SK-N-SH treated with all-trans-retinoic acid at 6 μM for 48 hours (cell line): ENCODE results near the gene CWC15.

Source experiments
- ATAC-seq: fragments of 200-7000 bp; cut with Tn5 transposase; 3 replicates; pipeline ENCODE4 v1.9.1; 2020; ENCODE audit warnings: mild to moderate bottlenecking, moderate library complexity
- ARNTL ChIP-seq: fragments of 450-650 bp; formaldehyde crosslinking; IDR thresholded peaks from 2 replicates; pipeline ENCODE4 v1.5.0; 2020; ENCODE audit warnings: low read depth, mild to moderate bottlenecking, moderate library complexity, borderline replicate concordance
- CREB5 ChIP-seq: fragments of 250-450 bp; sonication (Bioruptor Pico); IDR thresholded peaks from 2 replicates; pipeline ENCODE4 v1.5.1; 2020; ENCODE audit warnings: low read depth, mild to moderate bottlenecking, moderate library complexity
- CSRNP3 ChIP-seq: fragments of 250-450 bp; sonication (Bioruptor Pico); IDR thresholded peaks from 2 replicates; pipeline ENCODE4 v1.5.1; 2021; ENCODE audit warnings: mild to moderate bottlenecking, moderate library complexity
- GLIS3 ChIP-seq: fragments of 250-450 bp; sonication (Bioruptor Pico); IDR thresholded peaks from 2 replicates; pipeline ENCODE4 v1.5.0; 2020; ENCODE audit warnings: mild to moderate bottlenecking, moderate library complexity
- ISL1 ChIP-seq: fragments of 250-450 bp; sonication (Bioruptor Pico); IDR thresholded peaks from 2 replicates; pipeline ENCODE4 v2.1.2; 2022; ENCODE audit warnings: mild to moderate bottlenecking, moderate library complexity
- PATZ1 ChIP-seq: fragments of 250-450 bp; sonication (Bioruptor Pico); IDR thresholded peaks from 2 replicates; pipeline ENCODE4 v1.8.0; 2020; ENCODE audit warnings: mild to moderate bottlenecking, moderate library complexity, borderline replicate concordance
- POU6F1 ChIP-seq: fragments of 250-450 bp; sonication (Bioruptor Pico); IDR thresholded peaks from 2 replicates; pipeline ENCODE4 v1.8.0; 2021; ENCODE audit warnings: low read depth, mild to moderate bottlenecking, moderate library complexity, borderline replicate concordance
- PPARA ChIP-seq: fragments of 250-450 bp; sonication (Bioruptor Pico); IDR thresholded peaks from 2 replicates; pipeline ENCODE4 v1.5.0; 2020; ENCODE audit warnings: mild to moderate bottlenecking, borderline replicate concordance
- RARB ChIP-seq: fragments of 250-450 bp; sonication (Bioruptor Pico); IDR thresholded peaks from 2 replicates; pipeline ENCODE4 v1.8.0; 2021; ENCODE audit warnings: mild to moderate bottlenecking, moderate library complexity
- SNAI2 ChIP-seq: fragments of 250-450 bp; sonication (Bioruptor Pico); IDR thresholded peaks from 2 replicates; pipeline ENCODE4 v1.5.0; 2020; ENCODE audit warnings: mild to moderate bottlenecking, moderate library complexity
- TCF4 ChIP-seq: fragments of 250-450 bp; sonication (Bioruptor Pico); IDR thresholded peaks from 2 replicates; pipeline ENCODE4 v1.8.0; 2021; ENCODE audit warnings: mild to moderate bottlenecking, moderate library complexity, borderline replicate concordance
- TOX ChIP-seq: fragments of 250-450 bp; sonication (Bioruptor Pico); IDR thresholded peaks from 2 replicates; pipeline ENCODE4 v1.8.0; 2021; ENCODE audit warnings: mild to moderate bottlenecking, moderate library complexity, borderline replicate concordance
- TSHZ2 ChIP-seq: fragments of 250-450 bp; sonication (Bioruptor Pico); IDR thresholded peaks from 2 replicates; pipeline ENCODE4 v1.5.0; 2020; ENCODE audit warnings: mild to moderate bottlenecking, moderate library complexity
- ZC3H10 ChIP-seq: fragments of 250-450 bp; sonication (Bioruptor Pico); IDR thresholded peaks from 2 replicates; pipeline ENCODE4 v1.5.1; 2021; ENCODE audit warnings: mild to moderate bottlenecking, moderate library complexity
- ZFP3 ChIP-seq: fragments of 250-450 bp; sonication (Bioruptor Pico); IDR thresholded peaks from 2 replicates; pipeline ENCODE4 v1.5.0; 2020; ENCODE audit warnings: mild to moderate bottlenecking, moderate library complexity
- ZFP30 ChIP-seq: fragments of 450-650 bp; formaldehyde crosslinking; IDR thresholded peaks from 2 replicates; pipeline ENCODE4 v1.5.0; 2022; ENCODE audit warnings: mild to moderate bottlenecking, moderate library complexity
- ZNF565 ChIP-seq: fragments of 450-650 bp; formaldehyde crosslinking; conservative IDR thresholded peaks from 2 replicates; pipeline ENCODE4 v1.5.0; 2020; ENCODE audit warnings: low read depth, mild to moderate bottlenecking, moderate library complexity
- ZNF70 ChIP-seq: fragments of 450-650 bp; formaldehyde crosslinking; IDR thresholded peaks from 2 replicates; pipeline ENCODE4 v1.5.0; 2020; ENCODE audit warnings: mild to moderate bottlenecking, moderate library complexity
- ZNF8 ChIP-seq: fragments of 450-650 bp; formaldehyde crosslinking; IDR thresholded peaks from 2 replicates; pipeline ENCODE4 v1.5.0; 2020; ENCODE audit warnings: mild to moderate bottlenecking, moderate library complexity

CWC15 gene

GRCh38 chr11:94956963-94957362 is 16.4 kb downstream of the CWC15 start:
- TF ChIP-seq PPARA (CRISPR knock-in tag): no peak
- ATAC-seq: no peak

- TF ChIP-seq ZFP3 (CRISPR knock-in tag) (no peak), TCF4 (CRISPR knock-in tag) (no peak), ZNF8 (CRISPR knock-in tag) (no peak), CSRNP3 (CRISPR knock-in tag) (no peak), ZNF565 (no peak), TSHZ2 (no peak), RARB (CRISPR knock-in tag) (no peak), GLIS3 (CRISPR knock-in tag) (no peak)
- no peak for ATAC-seq
Observed at GRCh38 chr11:94954753-94955152, 18.6 kb downstream of the CWC15 start.

GRCh38 chr11:94948070-94948617 is 25.2 kb downstream of the CWC15 start:
- no peak for TF ChIP-seq CREB5 (CRISPR knock-in tag)
- no peak for TF ChIP-seq TOX
- no peak for TF ChIP-seq SNAI2 (CRISPR knock-in tag)
- no peak for TF ChIP-seq ZNF8 (CRISPR knock-in tag)
- TF ChIP-seq CSRNP3 (CRISPR knock-in tag): no peak
- TF ChIP-seq GLIS3 (CRISPR knock-in tag): no peak
- TF ChIP-seq ZNF565: no peak
- TF ChIP-seq POU6F1 (CRISPR knock-in tag): no peak
- TF ChIP-seq PATZ1 (CRISPR knock-in tag): no peak
- no peak for TF ChIP-seq ZFP30 (CRISPR knock-in tag)
- no peak for TF ChIP-seq ISL1
- TF ChIP-seq RARB (CRISPR knock-in tag): no peak
- TF ChIP-seq ZNF70 (CRISPR knock-in tag): no peak
- TF ChIP-seq PPARA (CRISPR knock-in tag): no peak
- no peak for TF ChIP-seq ZC3H10
- no peak for TF ChIP-seq ARNTL (CRISPR knock-in tag)
- peak; percentile 80 for ATAC-seq
